HG02571 (cell line): ENCODE measurements around the gene NCSTN.

Experiments
- ATAC-seq: cut with Tn5 transposase; IDR thresholded peaks from one replicate; pipeline ENCODE4 v1.9.1; 2021; ENCODE audit warnings: mild to moderate bottlenecking, moderate library complexity; ENCODE audit not compliant: unreplicated experiment

NCSTN gene

GRCh38 chr1:160346958-160347357, 3.8 kb downstream of the NCSTN start:
- no peak for ATAC-seq

GRCh38 chr1:160351629-160352028, 8.4 kb downstream of the NCSTN start:
- no peak for ATAC-seq

- ATAC-seq, result no peak
Measured at GRCh38 chr1:160352555-160352954, 9.4 kb downstream of the NCSTN start.

GRCh38 chr1:160353223-160353622, 10.0 kb downstream of the NCSTN start:
- no peak for ATAC-seq

GRCh38 chr1:160354388-160354985, 11.3 kb downstream of the NCSTN start:
- no peak for ATAC-seq

- ATAC-seq, result no peak
Measured at GRCh38 chr1:160357286-160358002, 14.3 kb downstream of the NCSTN start.

- ATAC-seq, result no peak
Measured at GRCh38 chr1:160358073-160358472, 14.9 kb downstream of the NCSTN start.

GRCh38 chr1:160359559-160360226, 16.5 kb downstream of the NCSTN start:
- ATAC-seq, result no peak

GRCh38 chr1:160360227-160360695, 17.1 kb downstream of the NCSTN start:
- no peak for ATAC-seq

GRCh38 chr1:160361199-160361598, 18.0 kb downstream of the NCSTN start:
- no peak for ATAC-seq

GRCh38 chr1:160361814-160362167, 18.6 kb downstream of the NCSTN start:
- no peak for ATAC-seq

GRCh38 chr1:160362168-160362957, 19.2 kb downstream of the NCSTN start:
- ATAC-seq, result no peak

- ATAC-seq, result no peak
Measured at GRCh38 chr1:160363010-160363409, 19.8 kb downstream of the NCSTN start.

- ATAC-seq, result no peak
Measured at GRCh38 chr1:160363951-160364735, 21.0 kb downstream of the NCSTN start.

- ATAC-seq, result no peak
Measured at GRCh38 chr1:160365325-160365724, 22.1 kb downstream of the NCSTN start.

GRCh38 chr1:160366731-160367515, 23.7 kb downstream of the NCSTN start, which contains the start of gene NHLH1:
Gene NHLH1 (plus strand): TSS chr1:160367071. CDS start chr1:160370732, 3,661 bp downstream.
- no peak for ATAC-seq

GRCh38 chr1:160367516-160367900, 24.3 kb downstream of the NCSTN start:
- ATAC-seq, result no peak

GRCh38 chr1:160367934-160368923, 25.0 kb downstream of the NCSTN start:
- ATAC-seq, result no peak
